NCI-H1105 (cell line): ENCODE data around the gene PLCD1.
"Not testable (repeated sequence)": the region's sequence is repeated elsewhere in the genome, so short reads cannot be mapped to it uniquely, and the experiment has no call there.

Experiments used
- DNase-seq: peaks from one replicate; lab custom pipeline; 2025; lab: John Stamatoyannopoulos, UW

PLCD1 gene

DNA sequence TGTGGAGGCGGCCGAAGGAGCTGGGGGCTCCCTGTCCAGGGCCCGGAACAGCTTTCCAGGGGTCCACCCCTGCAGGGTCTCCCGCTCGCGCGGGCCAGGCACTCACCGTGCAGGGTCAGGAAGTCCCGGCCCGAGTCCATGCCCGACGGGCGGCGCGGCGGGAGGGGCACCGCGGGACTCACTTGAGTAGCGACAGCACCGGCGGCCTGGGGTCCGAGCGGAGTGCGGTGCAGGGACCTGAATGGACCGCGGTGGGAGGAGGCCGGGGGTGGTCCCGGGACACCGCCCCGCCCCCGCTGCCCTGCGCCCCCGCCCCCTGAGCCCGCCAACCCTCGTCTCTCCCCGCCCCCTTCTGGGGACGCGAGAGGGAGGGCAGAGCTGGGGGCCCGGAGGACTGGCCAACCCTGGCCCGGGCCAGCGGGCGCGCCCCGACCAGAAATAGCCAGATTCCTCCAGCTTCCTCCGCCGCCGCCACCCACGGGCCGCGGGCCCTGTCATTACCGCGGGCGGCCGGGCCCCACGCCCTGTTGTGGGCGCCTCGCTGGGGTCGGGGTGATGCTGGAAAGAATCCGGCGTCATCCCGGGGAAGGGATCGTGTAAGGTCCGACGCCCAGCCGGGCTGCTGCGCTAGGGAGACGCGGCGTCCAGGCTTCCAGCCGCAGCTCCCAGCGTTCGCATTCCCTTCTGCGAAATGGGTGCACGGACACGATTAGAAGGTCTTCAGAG lies at the start of gene PLCD1:
Gene PLCD1 (minus strand): TSS at position 243 of the 726 bp plus-strand sequence. CDS start 103 bp downstream, at position 140.
- DNase-seq: no peak

GRCh38 chr3:38077073-38077472 lies 47.6 kb upstream of the PLCD1 start:
- DNase-seq: not testable (repeated sequence)

GRCh38 chr3:38070013-38070412 lies 40.6 kb upstream of the PLCD1 start:
- no peak for DNase-seq

DNA sequence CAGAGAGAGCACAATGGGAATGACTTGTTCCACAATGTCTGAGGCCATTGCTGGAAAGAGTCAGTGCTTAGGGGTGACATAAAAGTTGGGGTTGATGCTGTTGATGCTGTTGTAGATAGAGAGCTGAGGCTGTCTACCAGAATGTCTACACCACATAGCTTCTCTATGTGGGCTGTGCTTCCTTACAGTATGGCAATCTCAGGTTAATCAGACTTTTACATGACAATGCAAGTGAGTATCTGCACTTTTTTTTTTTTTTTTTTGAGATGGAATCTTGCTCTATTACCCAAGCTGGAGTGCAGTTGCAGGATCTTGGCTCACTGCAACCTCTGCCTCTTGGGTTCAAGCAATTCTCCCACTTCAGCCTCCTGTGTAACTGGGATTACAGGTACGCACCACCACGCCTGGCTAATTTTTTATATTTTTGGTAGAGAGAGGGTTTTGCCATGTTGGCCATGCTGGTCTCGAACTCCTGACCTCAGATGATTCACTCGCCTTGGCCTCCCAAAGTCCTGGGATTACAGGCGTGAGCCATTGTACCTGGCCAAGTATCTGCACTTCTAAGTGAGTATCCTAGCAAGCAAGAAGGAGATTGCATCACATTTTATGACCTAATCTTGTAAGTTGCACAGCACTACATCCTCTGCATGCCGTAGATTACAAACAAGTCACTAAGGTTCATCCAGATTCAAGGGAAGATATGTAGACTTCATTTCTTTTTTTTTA lies 38.2 kb upstream of the PLCD1 start:
- no peak for DNase-seq

DNA sequence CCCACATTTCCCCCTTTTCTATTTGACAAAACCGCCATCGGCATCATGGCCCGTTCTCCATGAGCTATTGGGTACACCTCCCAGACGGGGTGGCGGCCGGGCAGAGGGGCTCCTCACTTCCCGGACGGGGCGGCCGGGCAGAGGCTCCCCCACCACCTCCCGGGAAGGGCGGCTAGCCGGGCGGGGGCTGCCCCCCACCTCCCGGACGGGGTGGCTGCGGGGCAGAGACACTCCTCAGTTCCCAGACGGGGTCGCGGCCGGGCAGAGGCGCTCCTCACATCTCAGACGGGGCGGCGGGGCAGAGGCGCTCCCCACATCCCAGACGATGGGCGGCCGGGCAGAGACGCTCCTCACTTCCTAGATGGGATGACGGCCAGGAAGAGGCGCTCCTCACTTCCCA lies 35.0 kb upstream of the PLCD1 start:
- DNase-seq: not testable (repeated sequence)

DNA sequence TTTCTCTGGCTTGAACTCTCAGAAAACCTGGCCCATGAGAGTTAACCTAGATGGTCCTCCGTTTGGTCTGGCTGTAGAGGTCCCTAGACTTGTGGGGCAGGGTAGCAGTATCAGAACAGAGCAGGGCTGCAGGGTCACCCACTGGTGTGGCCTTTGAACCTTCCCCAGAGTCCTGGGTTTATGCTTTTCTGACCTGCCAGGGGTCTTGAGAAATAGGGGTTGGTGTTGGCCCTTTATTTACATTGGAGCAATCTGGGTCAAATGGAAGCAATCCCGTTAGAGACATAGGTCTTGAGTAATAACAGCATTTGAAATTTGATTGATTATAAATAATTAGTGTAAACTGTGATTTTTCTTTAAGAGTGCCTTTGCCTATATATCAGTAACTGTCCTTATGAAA lies 33.4 kb upstream of the PLCD1 start:
- DNase-seq: no peak

GRCh38 chr3:38059591-38059990 lies 30.1 kb upstream of the PLCD1 start:
- DNase-seq: no peak

GRCh38 chr3:38059148-38059547 lies 29.7 kb upstream of the PLCD1 start:
- DNase-seq: no peak

GRCh38 chr3:38054499-38055001 lies 25.1 kb upstream of the PLCD1 start:
- DNase-seq: no peak

DNA sequence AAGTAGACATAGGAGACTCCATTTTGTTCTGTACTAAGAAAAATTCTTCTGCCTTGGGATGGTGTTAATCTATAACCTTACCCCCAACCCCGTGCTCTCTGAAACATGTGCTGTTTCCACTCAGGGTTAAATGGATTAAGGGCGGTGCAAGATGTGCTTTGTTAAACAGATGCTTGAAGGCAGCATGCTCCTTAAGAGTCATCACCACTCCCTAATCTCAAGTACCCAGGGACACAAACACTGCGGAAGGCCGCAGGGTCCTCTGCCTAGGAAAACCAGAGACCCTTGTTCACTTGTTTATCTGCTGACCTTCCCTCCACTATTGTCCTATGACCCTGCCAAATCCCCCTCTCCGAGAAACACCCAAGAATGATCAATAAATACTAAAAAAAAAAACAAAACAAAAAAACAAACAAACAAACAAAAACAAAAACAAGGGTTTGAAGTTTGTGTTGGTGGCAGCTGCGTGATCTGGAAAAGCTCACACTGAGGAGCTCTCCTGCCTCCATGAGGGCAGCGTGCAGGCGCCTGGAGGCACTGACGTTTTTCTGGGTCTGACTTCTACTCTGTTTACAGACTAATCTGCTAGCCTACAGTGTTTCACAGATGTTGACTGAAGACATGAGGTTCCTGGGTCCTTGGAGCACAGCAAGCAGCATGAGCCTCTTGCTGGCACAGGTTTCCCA lies 24.5 kb upstream of the PLCD1 start:
- DNase-seq: not testable (repeated sequence)

GRCh38 chr3:38053286-38053685 lies 23.8 kb upstream of the PLCD1 start:
- DNase-seq: not testable (repeated sequence)

DNA sequence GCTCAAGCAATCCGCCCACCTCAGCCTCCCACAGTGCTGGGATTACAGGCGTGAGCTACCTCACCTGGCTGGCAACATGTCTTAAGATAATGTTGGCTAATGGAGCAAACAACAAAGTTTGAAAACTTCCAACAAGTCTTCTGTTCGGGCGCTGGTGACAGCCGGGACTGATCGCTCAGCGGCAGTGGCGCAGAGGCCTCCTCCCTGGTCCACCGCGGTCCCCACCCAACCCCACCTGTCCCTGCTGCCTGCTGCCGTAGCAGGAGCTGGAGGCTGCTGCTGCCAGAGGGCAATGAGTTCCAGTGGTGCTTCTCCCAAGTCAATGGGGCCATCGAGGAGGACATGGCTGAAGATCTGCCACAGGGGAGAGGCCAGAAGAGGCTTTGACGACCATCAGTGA lies 21.7 kb upstream of the PLCD1 start:
- DNase-seq: no peak

GRCh38 chr3:38049358-38050126 lies 20.1 kb upstream of the PLCD1 start:
- no peak for DNase-seq

- DNase-seq: no peak
Measured at GRCh38 chr3:38047896-38048295, 18.5 kb upstream of the PLCD1 start.

DNA sequence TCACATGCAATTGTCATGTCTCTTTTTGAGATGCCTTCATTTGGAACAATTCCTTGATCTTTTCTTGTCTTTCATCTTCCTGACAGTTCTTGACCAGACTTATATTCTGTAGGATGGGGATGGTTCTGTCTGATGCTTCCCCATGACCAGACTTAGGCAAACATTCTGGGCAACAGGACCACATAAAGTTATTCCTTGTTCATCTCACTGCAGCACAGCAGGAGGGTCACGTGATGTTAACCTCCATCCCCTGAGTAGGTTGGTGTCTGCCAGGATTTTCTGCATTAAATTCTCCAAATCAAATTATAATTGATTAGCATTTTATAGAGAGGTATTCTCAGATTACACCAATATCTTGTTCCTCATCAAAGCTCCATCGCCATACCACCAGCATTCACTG lies 17.4 kb upstream of the PLCD1 start:
- DNase-seq: no peak

- DNase-seq: no peak
Measured at GRCh38 chr3:38046027-38046426, 16.6 kb upstream of the PLCD1 start.

DNA sequence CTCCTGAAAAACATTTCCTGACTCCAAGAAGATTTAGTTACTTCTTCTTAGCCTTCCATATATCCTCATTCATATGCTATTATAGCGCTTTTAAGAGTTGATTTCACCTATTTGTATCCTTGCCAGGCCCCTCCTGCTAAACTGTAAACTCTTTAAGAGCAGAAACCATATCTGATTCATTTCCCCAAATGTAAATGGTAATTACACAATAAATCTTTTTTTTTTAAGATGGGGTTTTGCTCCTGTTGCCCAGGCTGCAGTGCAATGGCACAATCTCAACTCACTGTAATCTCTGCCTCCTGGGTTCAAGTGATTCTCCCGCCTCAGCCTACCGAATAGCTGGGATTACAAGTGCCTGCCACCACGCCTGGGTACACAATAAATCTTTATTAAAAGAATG lies 14.0 kb upstream of the PLCD1 start:
- DNase-seq: no peak

DNA sequence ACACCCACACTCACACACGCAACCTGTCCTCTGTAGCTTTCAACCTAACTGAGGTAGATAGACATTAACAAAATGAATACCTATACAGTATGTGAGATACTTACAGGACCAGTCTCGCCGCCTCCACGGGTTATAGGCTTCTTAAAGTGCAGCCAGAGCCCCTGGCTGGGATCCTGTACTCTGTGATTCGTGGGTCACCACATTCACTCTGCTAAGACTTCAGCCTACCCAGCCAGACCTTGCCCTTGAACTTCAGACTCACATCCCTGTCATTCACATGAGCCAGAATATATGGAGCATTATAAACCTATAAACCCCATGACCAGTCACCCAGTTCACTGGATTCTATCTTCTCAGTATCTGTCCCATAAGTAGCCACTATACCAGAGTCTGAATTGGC lies 11.0 kb upstream of the PLCD1 start:
- no peak for DNase-seq

GRCh38 chr3:38039899-38040261 lies 10.4 kb upstream of the PLCD1 start:
- no peak for DNase-seq

- DNase-seq: no peak
Measured at GRCh38 chr3:38039101-38039898, 9.9 kb upstream of the PLCD1 start, which contains the start of gene DLEC1. Gene DLEC1 (plus strand): TSS chr3:38039208. CDS start chr3:38039226, 18 bp downstream.

DNA sequence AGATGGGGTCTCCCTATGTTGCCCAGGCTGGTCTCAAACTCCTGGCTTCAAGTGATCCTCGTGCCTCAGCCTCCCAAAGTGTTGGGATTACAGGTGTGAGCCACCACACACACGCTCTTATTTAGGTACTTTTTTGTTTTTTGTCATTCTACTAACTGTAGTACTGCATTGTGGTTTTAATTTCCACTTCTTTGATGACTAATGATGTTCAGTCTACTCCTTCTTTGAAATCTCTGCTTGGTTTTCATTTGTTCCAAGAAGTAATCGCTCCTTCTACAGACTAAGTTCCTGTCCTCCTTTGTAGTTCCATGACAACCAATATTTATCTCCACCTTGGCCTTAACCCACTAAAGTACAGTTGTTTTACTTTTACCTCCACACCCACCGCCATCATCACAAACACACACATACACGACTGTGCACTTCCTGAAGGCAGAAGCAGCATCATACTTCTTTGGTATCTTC lies 9.0 kb upstream of the PLCD1 start:
- DNase-seq: no peak
